ENCODE results near the gene MDH1.

MDH1 gene

GRCh38 chr2:63654959-63655358, 66.2 kb downstream of the MDH1 start (continued):
- no peak for TF ChIP-seq ZNF670 (tag by site-specific recombination; IDR thresholded peaks at IDR 0.05; ENCODE audit: low read depth)
- no peak for TF ChIP-seq SP3 (tag by site-specific recombination; IDR thresholded peaks at IDR 0.05)
- TF ChIP-seq ZNF214 (tag by site-specific recombination; IDR thresholded peaks at IDR 0.05; ENCODE audit: borderline replicate concordance), result no peak
- TF ChIP-seq, protein P1, sequence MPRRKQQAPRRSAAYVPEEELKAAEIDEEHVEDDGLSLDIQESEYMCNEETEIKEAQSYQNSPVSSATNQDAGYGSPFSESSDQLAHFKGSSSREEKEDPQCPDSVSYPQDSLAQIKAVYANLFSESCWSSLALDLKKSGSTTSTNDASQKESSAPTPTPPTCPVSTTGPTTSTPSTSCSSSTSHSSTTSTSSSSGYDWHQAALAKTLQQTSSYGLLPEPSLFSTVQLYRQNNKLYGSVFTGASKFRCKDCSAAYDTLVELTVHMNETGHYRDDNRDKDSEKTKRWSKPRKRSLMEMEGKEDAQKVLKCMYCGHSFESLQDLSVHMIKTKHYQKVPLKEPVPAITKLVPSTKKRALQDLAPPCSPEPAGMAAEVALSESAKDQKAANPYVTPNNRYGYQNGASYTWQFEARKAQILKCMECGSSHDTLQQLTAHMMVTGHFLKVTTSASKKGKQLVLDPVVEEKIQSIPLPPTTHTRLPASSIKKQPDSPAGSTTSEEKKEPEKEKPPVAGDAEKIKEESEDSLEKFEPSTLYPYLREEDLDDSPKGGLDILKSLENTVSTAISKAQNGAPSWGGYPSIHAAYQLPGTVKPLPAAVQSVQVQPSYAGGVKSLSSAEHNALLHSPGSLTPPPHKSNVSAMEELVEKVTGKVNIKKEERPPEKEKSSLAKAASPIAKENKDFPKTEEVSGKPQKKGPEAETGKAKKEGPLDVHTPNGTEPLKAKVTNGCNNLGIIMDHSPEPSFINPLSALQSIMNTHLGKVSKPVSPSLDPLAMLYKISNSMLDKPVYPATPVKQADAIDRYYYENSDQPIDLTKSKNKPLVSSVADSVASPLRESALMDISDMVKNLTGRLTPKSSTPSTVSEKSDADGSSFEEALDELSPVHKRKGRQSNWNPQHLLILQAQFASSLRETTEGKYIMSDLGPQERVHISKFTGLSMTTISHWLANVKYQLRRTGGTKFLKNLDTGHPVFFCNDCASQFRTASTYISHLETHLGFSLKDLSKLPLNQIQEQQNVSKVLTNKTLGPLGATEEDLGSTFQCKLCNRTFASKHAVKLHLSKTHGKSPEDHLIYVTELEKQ (tag by site-specific recombination; IDR thresholded peaks at IDR 0.05; ENCODE audit: borderline replicate concordance), result no peak
- no peak for TF ChIP-seq ZSCAN5A (tag by site-specific recombination; IDR thresholded peaks at IDR 0.05)

All from HEK293 (cell line).